Sigmoid colon (tissue), 7 donors: ENCODE data around the gene ABHD6. TPM values are rescaled to one million over a fixed set of nuclear protein-coding genes. Genes with fewer than 3 reads are reported as not detected.

Experiments used
- DNase-seq: peaks from one replicate; pipeline ENCODE4 v3.0.0-alpha.2; 2019
- H3K27ac ChIP-seq, 4 donors: fragments of 200-600 bp; sonication (generic); one replicate each; pipeline ENCODE4 v1.5.1; 2016 to 2019; ENCODE audit warnings: mild to moderate bottlenecking in 1 of 4
- H3K27me3 ChIP-seq, 3 donors: fragments of 200-600 bp; sonication (generic); one replicate each; pipeline ENCODE4 v1.5.1; 2019; ENCODE audit warnings: mild to moderate bottlenecking in 1 of 3
- H3K36me3 ChIP-seq, 4 donors: fragments of 200-600 bp; sonication (generic); one replicate each; pipeline ENCODE4 v1.5.1; 2016 to 2019
- H3K4me1 ChIP-seq, 4 donors: fragments of 200-600 bp; sonication (generic); one replicate each; pipeline ENCODE4 v1.5.1; 2017 to 2019
- H3K4me3 ChIP-seq, 4 donors: fragments of 200-600 bp; sonication (generic); one replicate each; pipeline ENCODE4 v1.5.1; 2017 to 2019; ENCODE audit warnings: mild to moderate bottlenecking in 2 of 4, moderate library complexity in 1 of 4
- H3K9me3 ChIP-seq, 4 donors: fragments of 200-600 bp in 3 of 4; sonication (generic) in 3 of 4; one replicate each; pipeline versions ENCODE4 v1.5.1 to v1.6.1; 2013 to 2019
- CTCF ChIP-seq, 4 experiments: fragments of 450-650 bp in 3 of 4; fragments of 200-600 bp in 1 of 4; IDR thresholded peaks; one replicate each; pipeline ENCODE4 v1.5.1; 2016 to 2019; ENCODE audit warnings: antibody characterized with exemption in 4 of 4, mild to moderate bottlenecking in 3 of 4, moderate library complexity in 2 of 4
- EP300 ChIP-seq, 4 donors: sonication (generic); formaldehyde crosslinking; IDR thresholded peaks; one replicate each; pipeline ENCODE4 v1.6.1; 2017; ENCODE audit warnings: antibody characterized with exemption in 4 of 4
- POLR2A ChIP-seq, 2 donors: fragments of 450-650 bp; IDR thresholded peaks; one replicate each; pipeline ENCODE4 v1.6.1; 2016; ENCODE audit warnings: antibody characterized with exemption in 2 of 2, mild to moderate bottlenecking in 2 of 2, moderate library complexity in 2 of 2
- POLR2AphosphoS5 ChIP-seq, 4 donors: sonication (generic); formaldehyde crosslinking; IDR thresholded peaks; one replicate each; pipeline ENCODE4 v1.6.1; 2017; ENCODE audit warnings: antibody characterized with exemption in 4 of 4
- WGBS, 2 donors: extraction: QIAGEN DNeasy Blood & Tissue Kit; methylation state at CpG; one replicate each; pipeline ENCODE4 v1.1.7; 2013; 5-methylcytosine and 5-hydroxymethylcytosine counted together
- intact Hi-C: fragments of 100-400 bp; cut with DNase I; formaldehyde crosslinking; loops from one replicate; pipeline ENCODE4 v1.15.1; 2023
- polyA plus RNA-seq, 3 donors: library from polyadenylated mRNA; stranded (reverse); fragments of 200-250 nt; gene quantifications; one replicate each; pipeline ENCODE4 v1.2.3, GENCODE V29; 2013
- total RNA-seq, 4 donors: library from RNA; depleted of rRNA; stranded (reverse); fragments of >200 nt; gene quantifications; one replicate each; pipeline ENCODE4 v1.1.0, GENCODE V29; 2016
- donor health status: healthy with polysubstance abuse.
- donor health status: Bipolar disorder and iron deficiency.
- donor health status: healthy.

ABHD6 gene
- total and polyA plus RNA-seq, 7 donors: 6.0 to 47.4 (median 15.4) TPM

- no peaks in the 10 kb centered on the region for H3K36me3 ChIP-seq
- 89 to 95% methylated on average over 12 of the region's 12 CpGs for WGBS, 2 donors
- no peaks in the 10 kb centered on the region for H3K9me3 ChIP-seq
- no peaks in the 10 kb centered on the region for H3K4me1 ChIP-seq
- intact Hi-C loops: no loop called here
- H3K4me3 ChIP-seq: no peak overlapping the region
- H3K27me3 ChIP-seq: no peaks in the 10 kb centered on the region
- no peak for TF ChIP-seq POLR2AphosphoS5 (IDR thresholded peaks at IDR 0.05)
- no peak for TF ChIP-seq CTCF (IDR thresholded peaks at IDR 0.05)
- no peak for TF ChIP-seq POLR2A (IDR thresholded peaks at IDR 0.05)
- no peak for TF ChIP-seq EP300 (IDR thresholded peaks at IDR 0.05)
- H3K27ac ChIP-seq: no peak overlapping the region
- DNase-seq: no peak
Observed at GRCh38 chr3:58193682-58194407, 43.7 kb upstream of the ABHD6 start.

GRCh38 chr3:58197588-58197987 is 40.0 kb upstream of the ABHD6 start:
- H3K4me3 ChIP-seq: no peak overlapping the region
- DNase-seq: no peak
- intact Hi-C loops: no loop called here
- no peaks in the 10 kb centered on the region for H3K9me3 ChIP-seq
- H3K27me3 ChIP-seq: no peaks in the 10 kb centered on the region
- H3K4me1 ChIP-seq: no peaks in the 10 kb centered on the region
- H3K36me3 ChIP-seq: no peaks in the 10 kb centered on the region
- WGBS, 2 donors: 97 to 98% methylated on average over 10 of the region's 10 CpGs
- peak overlapping the region in 1 of 4 donors; percentile 28 for H3K27ac ChIP-seq
- no peak for TF ChIP-seq POLR2AphosphoS5 (IDR thresholded peaks at IDR 0.05)
- TF ChIP-seq CTCF (IDR thresholded peaks at IDR 0.05): no peak
- TF ChIP-seq POLR2A (IDR thresholded peaks at IDR 0.05): no peak
- no peak for TF ChIP-seq EP300 (IDR thresholded peaks at IDR 0.05)

GRCh38 chr3:58198362-58198761 is 39.2 kb upstream of the ABHD6 start:
- WGBS, 2 donors: 85 to 91% methylated on average over 8 of the region's 8 CpGs
- Histone ChIP-seq H3K36me3 (no peaks in the 10 kb centered on the region), H3K4me1 (no peaks in the 10 kb centered on the region), H3K4me3 (no peak overlapping the region), H3K27ac (peak overlapping the region in 1 of 4 donors; percentile 34), H3K27me3 (no peaks in the 10 kb centered on the region), H3K9me3 (no peaks in the 10 kb centered on the region)
- no peak for TF ChIP-seq POLR2AphosphoS5 (IDR thresholded peaks at IDR 0.05)
- no peak for TF ChIP-seq POLR2A (IDR thresholded peaks at IDR 0.05)
- TF ChIP-seq CTCF (IDR thresholded peaks at IDR 0.05): no peak
- no peak for TF ChIP-seq EP300 (IDR thresholded peaks at IDR 0.05)
- intact Hi-C loops: no loop called here
- no peak for DNase-seq

- H3K4me3 ChIP-seq: no peak overlapping the region
- no peaks in the 10 kb centered on the region for H3K4me1 ChIP-seq
- TF ChIP-seq CTCF (IDR thresholded peaks at IDR 0.05) (no peak), POLR2AphosphoS5 (IDR thresholded peaks at IDR 0.05) (no peak), EP300 (IDR thresholded peaks at IDR 0.05) (no peak), POLR2A (IDR thresholded peaks at IDR 0.05) (no peak)
- no peaks in the 10 kb centered on the region for H3K27me3 ChIP-seq
- intact Hi-C loops: no loop called here
- peak overlapping the region in 1 of 4 donors; percentile 34 for H3K27ac ChIP-seq
- DNase-seq: no peak
- no peaks in the 10 kb centered on the region for H3K36me3 ChIP-seq
- H3K9me3 ChIP-seq: no peaks in the 10 kb centered on the region
Observed at GRCh38 chr3:58198804-58199203, 38.8 kb upstream of the ABHD6 start.
